Parathyroid adenoma (tissue), 2 donors: ENCODE data around the gene FNBP1.

ENCODE experiments used
- H2AFZ ChIP-seq: fragments of 300-600 bp; sonication (generic); one replicate; pipeline ENCODE4 v1.7.0; 2017; ENCODE audit warnings: antibody characterized with exemption, mild to moderate bottlenecking
- H3K27ac ChIP-seq: fragments of 300-600 bp; sonication (generic); one replicate; pipeline ENCODE4 v1.7.0; 2017
- H3K27me3 ChIP-seq: fragments of 300-600 bp; sonication (generic); one replicate; pipeline ENCODE4 v1.7.0; 2017; ENCODE audit warnings: low read length; ENCODE audit not compliant: control insufficient read depth, insufficient read depth
- H3K36me3 ChIP-seq: fragments of 300-600 bp; sonication (generic); one replicate; pipeline ENCODE4 v1.7.0; 2017; ENCODE audit warnings: low read length; ENCODE audit not compliant: control insufficient read depth, insufficient read depth
- H3K4me1 ChIP-seq: fragments of 300-600 bp; sonication (generic); one replicate; pipeline ENCODE4 v1.7.0; 2017; ENCODE audit warnings: control low read depth
- H3K4me2 ChIP-seq: fragments of 300-600 bp; sonication (generic); one replicate; pipeline ENCODE4 v1.7.0; 2017; ENCODE audit warnings: low read length
- H3K4me3 ChIP-seq: fragments of 300-600 bp; sonication (generic); one replicate; pipeline ENCODE4 v1.7.0; 2017; ENCODE audit warnings: low read depth, low read length
- H3K79me2 ChIP-seq: fragments of 300-600 bp; sonication (generic); one replicate; pipeline ENCODE4 v1.7.0; 2017; ENCODE audit warnings: control low read depth
- H3K9ac ChIP-seq: fragments of 300-600 bp; sonication (generic); one replicate; pipeline ENCODE4 v1.7.0; 2017; ENCODE audit warnings: mild to moderate bottlenecking
- H3K9me3 ChIP-seq: fragments of 300-600 bp; sonication (generic); one replicate; pipeline ENCODE4 v1.7.0; 2017; ENCODE audit warnings: low read length; ENCODE audit not compliant: control insufficient read depth
- CTCF ChIP-seq: fragments of 300-600 bp; sonication (generic); IDR thresholded peaks from one replicate; pipeline ENCODE4 v1.7.0; 2017; ENCODE audit warnings: antibody characterized with exemption, mild to moderate bottlenecking
- donor health status: primary hyperparathyroidism.

FNBP1 gene

GRCh38 chr9:130036099-130036498 is 6.9 kb downstream of the FNBP1 start:
- no peak for TF ChIP-seq CTCF
- Histone ChIP-seq H3K36me3 (no peaks in the 10 kb centered on the region), H3K9ac (no peak overlapping the region), H3K79me2 (peaks cover 20% of the 10 kb centered on the region), H2AFZ (no peak overlapping the region), H3K27ac (no peak overlapping the region), H3K4me3 (no peak overlapping the region), H3K4me1 (no peaks in the 10 kb centered on the region), H3K4me2 (no peak overlapping the region), H3K9me3 (no peaks in the 10 kb centered on the region), H3K27me3 (no peaks in the 10 kb centered on the region)

GRCh38 chr9:130034570-130034969 is 8.4 kb downstream of the FNBP1 start:
- TF ChIP-seq CTCF: no peak
- no peak overlapping the region for H3K4me3 ChIP-seq
- no peaks in the 10 kb centered on the region for H3K27me3 ChIP-seq
- no peaks in the 10 kb centered on the region for H3K36me3 ChIP-seq
- H3K9me3 ChIP-seq: no peaks in the 10 kb centered on the region
- H3K4me1 ChIP-seq: no peaks in the 10 kb centered on the region
- no peak overlapping the region for H2AFZ ChIP-seq
- peaks cover 27% of the 10 kb centered on the region for H3K79me2 ChIP-seq
- no peak overlapping the region for H3K27ac ChIP-seq
- H3K4me2 ChIP-seq: no peak overlapping the region
- H3K9ac ChIP-seq: no peak overlapping the region

GRCh38 chr9:130030651-130031127 is 12.3 kb downstream of the FNBP1 start:
- no peak overlapping the region for H3K27ac ChIP-seq
- H3K4me3 ChIP-seq: no peak overlapping the region
- no peak for TF ChIP-seq CTCF
- H3K9ac ChIP-seq: no peak overlapping the region
- no peaks in the 10 kb centered on the region for H3K9me3 ChIP-seq
- no peak overlapping the region for H3K4me2 ChIP-seq
- no peak overlapping the region for H2AFZ ChIP-seq
- peaks cover 35% of the 10 kb centered on the region for H3K79me2 ChIP-seq
- no peaks in the 10 kb centered on the region for H3K36me3 ChIP-seq
- H3K4me1 ChIP-seq: no peaks in the 10 kb centered on the region
- no peaks in the 10 kb centered on the region for H3K27me3 ChIP-seq

- no peaks in the 10 kb centered on the region for H3K27me3 ChIP-seq
- no peak for TF ChIP-seq CTCF
- no peak overlapping the region for H3K4me3 ChIP-seq
- H3K9me3 ChIP-seq: no peaks in the 10 kb centered on the region
- H3K36me3 ChIP-seq: no peaks in the 10 kb centered on the region
- H2AFZ ChIP-seq: no peak overlapping the region
- peaks cover 33% of the 10 kb centered on the region for H3K79me2 ChIP-seq
- H3K9ac ChIP-seq: no peak overlapping the region
- H3K4me2 ChIP-seq: no peak overlapping the region
- no peaks in the 10 kb centered on the region for H3K4me1 ChIP-seq
- no peak overlapping the region for H3K27ac ChIP-seq
These were observed 13.6 kb downstream of the FNBP1 start for GRCh38 chr9:130029223-130029973.
